CD4-positive, alpha-beta T cell treated with Interleukin-6 at 100 ng/mL for 8 hours (primary cell): ENCODE measurements around the gene KIF18B.
"Not testable (repeated sequence)": the region's sequence is repeated elsewhere in the genome, so short reads cannot be mapped to it uniquely, and the experiment has no call there.

Experiments
- DNase-seq: peaks from one replicate; pipeline ENCODE4 v3.0.0-alpha.2; 2020; ENCODE audit warnings: mixed read lengths, low spot score

KIF18B gene

GRCh38 chr17:44969144-44969780 is 21.7 kb upstream of the KIF18B start:
- no peak for DNase-seq

GRCh38 chr17:44968225-44969143 is 20.9 kb upstream of the KIF18B start, which contains the start of gene C1QL1:
TSS of gene C1QL1 (minus strand) at chr17:44968303. CDS start at chr17:44968048, 255 bp downstream.
- DNase-seq: peak; percentile 84

- DNase-seq: no peak
Measured at GRCh38 chr17:44967907-44968224, 20.3 kb upstream of the KIF18B start.

GRCh38 chr17:44967026-44967906 is 19.7 kb upstream of the KIF18B start:
- no peak for DNase-seq

- DNase-seq: no peak
Measured at GRCh38 chr17:44966348-44967025, 18.9 kb upstream of the KIF18B start.

GRCh38 chr17:44965481-44966234 is 18.1 kb upstream of the KIF18B start:
- no peak for DNase-seq

- DNase-seq: no peak
Measured at GRCh38 chr17:44961921-44962350, 14.4 kb upstream of the KIF18B start.

- DNase-seq: no peak
Measured at GRCh38 chr17:44960691-44961090, 13.1 kb upstream of the KIF18B start.

- no peak for DNase-seq
Measured at GRCh38 chr17:44959821-44960531, 12.4 kb upstream of the KIF18B start.

- no peak for DNase-seq
Measured at GRCh38 chr17:44956998-44957981, 9.7 kb upstream of the KIF18B start.

- no peak for DNase-seq
Measured at GRCh38 chr17:44955674-44956425, 8.3 kb upstream of the KIF18B start.

GRCh38 chr17:44952946-44953475 is 5.4 kb upstream of the KIF18B start:
- DNase-seq: no peak

- no peak for DNase-seq
Measured at GRCh38 chr17:44948315-44948795, 782 bp upstream of the KIF18B start.

GRCh38 chr17:44945652-44946051 is 1.9 kb downstream of the KIF18B start:
- DNase-seq: not testable (repeated sequence)

GRCh38 chr17:44942456-44942855 is 5.1 kb downstream of the KIF18B start:
- no peak for DNase-seq

- no peak for DNase-seq
Measured at GRCh38 chr17:44941712-44942331, 5.8 kb downstream of the KIF18B start.

- no peak for DNase-seq
Measured at GRCh38 chr17:44940768-44941167, 6.8 kb downstream of the KIF18B start.
